ENCODE measurements around the gene ETV6.
"Not testable (repeated sequence)": the region's sequence is repeated elsewhere in the genome, so short reads cannot be mapped to it uniquely, and the experiment has no call there.

ETV6 gene

DNA sequence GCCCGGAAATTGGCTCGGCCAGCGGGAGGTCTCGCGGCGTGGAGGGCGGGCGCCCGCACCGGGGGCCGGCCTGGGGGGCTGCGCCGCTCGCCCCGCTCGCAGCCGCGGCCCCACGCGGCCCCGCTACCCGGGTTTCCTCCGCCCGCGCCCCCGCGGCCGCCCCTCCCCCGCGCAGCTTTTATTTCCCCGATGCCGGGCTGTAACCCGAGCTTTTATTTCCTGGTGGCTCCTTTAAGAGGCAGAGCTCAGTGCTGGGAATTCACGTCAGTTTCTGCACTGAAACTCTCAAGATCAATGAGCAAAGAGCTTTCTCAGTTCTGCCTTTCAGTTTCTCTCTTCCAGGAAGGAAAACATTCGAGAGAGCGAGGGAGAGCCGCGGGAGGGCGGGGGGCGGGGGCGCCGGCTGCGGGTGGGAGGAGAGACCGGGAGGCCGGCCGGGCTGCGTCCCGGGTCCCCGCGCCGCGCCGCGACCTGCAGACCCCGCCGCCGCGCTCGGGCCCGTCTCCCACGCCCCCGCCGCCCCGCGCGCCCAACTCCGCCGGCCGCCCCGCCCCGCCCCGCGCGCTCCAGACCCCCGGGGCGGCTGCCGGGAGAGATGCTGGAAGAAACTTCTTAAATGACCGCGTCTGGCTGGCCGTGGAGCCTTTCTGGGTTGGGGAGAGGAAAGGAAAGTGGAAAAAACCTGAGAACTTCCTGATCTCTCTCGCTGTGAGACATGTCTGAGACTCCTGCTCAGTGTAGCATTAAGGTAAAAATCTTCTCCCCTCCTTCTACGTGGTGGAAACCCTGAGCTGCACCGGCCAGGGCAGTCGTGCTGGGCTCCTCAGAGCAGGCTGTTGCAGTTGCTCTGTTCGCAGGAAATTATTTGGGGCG lies at the start of gene ETV6:
TSS of gene ETV6 (plus strand) at position 262 of the 873 bp plus-strand sequence. CDS start at position 716, 454 bp downstream.
- peak; percentile 80 for DNase-seq (ENCODE audit: low spot score)

DNA sequence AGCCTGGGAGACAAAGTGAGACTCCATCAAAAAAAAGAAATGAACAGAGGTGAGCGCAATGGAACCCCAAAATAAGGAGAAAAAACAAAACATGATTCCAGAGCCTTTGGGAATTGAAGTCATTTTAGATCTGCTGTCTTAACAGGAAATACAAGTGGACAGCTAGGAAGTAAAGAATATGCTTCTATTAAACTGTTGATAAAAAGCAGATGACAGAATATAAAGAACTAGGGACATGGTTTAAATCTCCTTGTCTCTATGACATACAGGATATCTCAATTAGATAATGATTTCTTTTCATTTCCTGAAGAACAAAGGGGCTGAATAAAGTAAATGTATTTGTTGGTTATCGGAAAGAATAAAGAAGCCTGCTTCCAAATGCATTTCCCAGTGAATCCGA lies 49.3 kb upstream of the ETV6 start:
- DNase-seq (ENCODE audit: low spot score) = no peak

DNA sequence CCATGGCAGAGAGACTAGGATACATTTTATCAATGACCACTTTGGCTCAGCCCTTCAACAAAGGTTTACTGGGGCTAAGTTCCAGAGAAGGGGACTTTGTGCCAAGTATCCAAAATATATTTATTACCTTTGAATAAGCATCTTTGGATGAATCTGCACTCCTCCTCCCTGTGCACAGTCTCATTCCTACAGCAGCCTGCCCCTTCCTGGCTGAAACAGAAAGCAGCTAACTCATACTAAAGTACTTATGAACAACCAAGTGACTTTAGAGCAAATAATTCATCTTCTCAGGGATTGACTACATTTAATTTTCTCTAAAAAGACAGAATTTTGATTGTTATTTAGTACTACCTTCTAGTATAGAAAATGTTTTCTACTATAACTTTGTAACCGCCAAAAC lies 47.8 kb upstream of the ETV6 start:
- no peak for DNase-seq (ENCODE audit: low spot score)

DNA sequence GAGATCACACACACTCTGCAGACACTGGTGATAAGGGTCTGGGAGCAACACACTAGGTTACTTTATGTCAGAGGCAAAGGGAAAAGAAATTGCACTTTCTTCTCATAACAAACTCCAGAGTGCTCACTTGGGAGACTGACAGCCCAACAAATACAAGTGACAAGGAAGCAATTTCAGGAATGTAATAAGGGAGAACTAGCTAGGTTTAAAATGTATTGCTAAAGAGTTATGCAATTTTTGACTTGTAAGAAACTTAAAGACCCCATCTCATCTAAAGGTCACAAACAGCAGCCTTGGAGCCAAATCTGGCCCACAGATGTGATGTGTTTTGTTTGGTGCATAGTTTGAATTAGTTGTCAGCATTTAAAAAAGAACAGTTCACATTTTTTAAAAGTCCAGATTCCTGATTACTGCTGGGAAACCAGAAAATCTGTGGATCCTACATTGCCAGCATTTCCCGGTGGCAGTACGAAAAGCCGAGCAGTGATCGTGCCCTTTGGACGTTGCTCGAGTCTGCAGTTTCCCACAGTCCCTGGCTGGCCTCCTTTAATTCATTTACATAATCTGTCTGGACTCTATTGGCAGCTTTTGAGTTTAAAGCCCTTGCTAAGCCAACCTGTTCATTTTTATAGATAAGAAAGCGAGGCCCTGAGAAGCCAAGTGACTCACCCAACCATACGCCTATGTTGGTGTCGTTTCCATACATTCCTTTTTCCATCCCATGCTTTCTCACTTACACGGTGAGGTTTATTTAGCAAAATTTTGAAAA lies 42.0 kb upstream of the ETV6 start:
- DNase-seq (ENCODE audit: low spot score) = peak; percentile 49

DNA sequence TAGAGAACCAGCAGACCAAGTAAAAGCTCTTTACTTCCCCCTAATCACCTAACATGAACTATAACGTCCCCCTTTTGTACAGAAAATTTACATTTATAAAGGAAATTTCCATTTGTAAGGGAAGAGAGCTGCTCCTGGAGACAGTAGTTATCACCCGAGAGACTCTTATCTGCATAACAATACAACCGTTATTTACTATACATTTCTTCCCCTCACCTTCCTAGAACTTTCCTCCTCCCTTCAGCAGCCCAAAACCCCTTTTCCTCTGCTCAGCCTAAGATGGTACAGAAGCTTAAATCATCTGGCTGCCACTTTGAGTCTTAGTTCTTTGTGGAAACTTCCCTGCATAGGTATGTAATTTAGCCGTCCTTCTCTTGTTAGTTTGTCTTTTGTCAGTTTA lies 40.4 kb upstream of the ETV6 start:
- DNase-seq (ENCODE audit: low spot score) = no peak

DNA sequence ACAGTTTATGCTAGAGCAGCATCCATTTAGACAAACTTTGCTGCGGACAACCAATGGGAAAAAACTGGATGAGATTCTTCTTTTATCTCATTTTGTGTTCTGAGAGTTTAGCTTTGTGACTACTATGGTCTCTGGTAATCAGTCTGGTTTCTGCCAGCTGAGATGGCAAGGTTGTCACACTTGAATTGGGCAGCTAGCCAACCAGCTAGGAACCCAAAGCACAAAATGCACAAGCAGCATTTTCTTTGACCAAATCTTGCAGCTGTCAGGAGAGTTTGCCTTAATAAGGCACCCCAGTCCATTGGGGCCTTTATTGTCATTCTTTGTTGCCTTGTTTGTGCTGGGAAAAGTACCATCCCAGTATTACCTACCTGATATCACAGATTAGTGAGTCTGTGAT lies 34.0 kb upstream of the ETV6 start:
- no peak for DNase-seq (ENCODE audit: low spot score)

DNA sequence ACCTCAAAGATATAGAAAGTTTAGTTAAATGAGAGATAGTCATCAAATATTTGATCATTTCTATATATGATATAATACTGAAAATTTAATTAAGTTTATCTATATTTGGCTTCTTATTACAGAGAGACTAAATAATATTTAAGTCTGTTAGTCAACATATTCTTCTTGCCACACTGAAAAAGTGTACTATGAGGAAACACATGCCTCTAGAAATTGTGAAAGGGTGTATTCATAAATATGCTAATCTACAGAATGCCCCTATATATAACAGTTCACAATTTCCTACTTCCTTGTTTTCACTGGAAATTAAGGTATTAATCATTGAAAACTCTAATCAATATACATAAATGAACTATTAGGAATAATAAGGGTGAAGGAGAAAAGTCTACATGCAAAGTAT lies 31.4 kb upstream of the ETV6 start:
- no peak for DNase-seq (ENCODE audit: low spot score)

DNA sequence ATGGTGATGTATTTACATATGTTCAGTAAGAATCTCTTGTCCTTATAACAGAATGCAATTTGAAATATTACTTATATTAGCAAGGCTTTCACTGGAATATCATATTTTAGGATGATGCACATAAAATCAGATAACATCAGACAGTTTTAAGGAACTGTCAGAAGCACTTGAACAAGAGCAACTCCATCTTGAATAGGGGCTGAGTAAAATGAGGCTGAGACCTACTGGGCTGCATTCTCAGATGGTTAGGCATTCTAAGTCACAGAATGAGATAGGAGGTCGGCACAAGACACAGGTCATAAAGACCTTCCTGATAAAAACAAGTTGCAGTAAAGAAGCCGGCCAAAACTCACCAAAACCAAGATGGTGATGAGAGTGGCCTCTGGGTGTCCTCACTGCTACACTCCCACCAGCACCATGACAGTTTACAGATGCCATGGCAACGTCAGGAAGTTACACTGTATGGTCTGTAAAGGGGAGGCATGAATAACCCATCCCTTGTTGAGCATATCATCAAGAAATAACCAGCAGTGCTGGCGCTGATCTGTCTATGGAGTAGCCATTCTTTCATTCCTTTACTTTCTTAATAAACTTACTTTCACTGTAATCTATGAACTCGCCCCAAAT lies 27.6 kb upstream of the ETV6 start:
- no peak for DNase-seq (ENCODE audit: low spot score)

DNA sequence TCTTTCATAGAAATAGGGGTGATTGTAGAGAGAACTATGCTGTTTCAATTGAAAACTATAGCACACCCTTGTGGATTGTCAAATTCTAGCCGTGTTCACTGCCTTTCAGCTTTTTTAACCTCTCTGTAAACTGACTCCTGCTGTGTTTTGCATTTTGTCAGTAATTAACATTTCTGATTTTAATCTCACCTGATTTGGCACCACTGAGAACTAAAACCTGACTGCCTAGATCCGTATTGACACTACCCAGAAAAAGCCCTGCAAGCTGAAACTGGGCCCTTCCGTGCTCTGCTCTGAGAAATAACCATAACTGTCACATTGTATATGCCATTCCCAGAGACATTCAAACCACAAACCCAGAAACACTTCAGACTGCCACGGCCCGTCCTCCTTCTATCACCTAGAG lies 26.6 kb upstream of the ETV6 start:
- no peak for DNase-seq (ENCODE audit: low spot score)

DNA sequence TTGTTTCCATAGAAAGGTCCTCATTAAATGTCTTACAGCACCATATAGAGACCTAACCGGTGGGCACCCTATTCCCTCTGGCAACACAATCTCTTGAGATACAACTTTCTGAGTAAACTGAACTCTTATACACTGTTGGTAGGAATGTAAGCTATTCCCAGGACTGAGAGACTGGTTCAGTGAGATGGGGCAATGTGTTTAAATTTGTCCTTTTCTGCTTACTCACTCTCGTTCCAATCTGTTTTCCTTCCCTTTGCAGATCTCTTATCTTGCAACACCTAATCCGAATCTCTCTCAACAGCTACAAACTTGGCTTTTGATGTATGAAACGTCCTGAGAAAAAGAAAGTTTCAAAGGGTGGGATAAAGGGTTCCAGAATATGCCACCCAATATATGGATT lies 26.1 kb upstream of the ETV6 start:
- no peak for DNase-seq (ENCODE audit: low spot score)

DNA sequence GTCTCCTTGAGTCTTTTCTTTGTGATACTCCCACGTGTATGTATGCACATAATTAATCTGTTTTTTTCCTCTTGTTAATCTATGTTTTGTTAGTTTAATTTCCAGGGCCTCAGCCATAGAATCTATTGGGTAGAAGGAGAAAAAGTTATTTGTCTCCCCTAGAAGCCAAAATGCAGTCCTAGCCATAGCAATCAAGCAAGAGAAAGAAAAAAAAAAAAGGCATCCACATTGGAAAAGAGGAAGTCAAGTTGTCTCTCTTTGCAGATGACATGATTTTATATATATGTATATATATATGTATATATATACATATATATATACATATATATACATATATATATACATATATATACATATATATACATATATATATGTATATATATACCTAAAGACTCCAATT lies 25.4 kb upstream of the ETV6 start:
- no peak for DNase-seq (ENCODE audit: low spot score)

DNA sequence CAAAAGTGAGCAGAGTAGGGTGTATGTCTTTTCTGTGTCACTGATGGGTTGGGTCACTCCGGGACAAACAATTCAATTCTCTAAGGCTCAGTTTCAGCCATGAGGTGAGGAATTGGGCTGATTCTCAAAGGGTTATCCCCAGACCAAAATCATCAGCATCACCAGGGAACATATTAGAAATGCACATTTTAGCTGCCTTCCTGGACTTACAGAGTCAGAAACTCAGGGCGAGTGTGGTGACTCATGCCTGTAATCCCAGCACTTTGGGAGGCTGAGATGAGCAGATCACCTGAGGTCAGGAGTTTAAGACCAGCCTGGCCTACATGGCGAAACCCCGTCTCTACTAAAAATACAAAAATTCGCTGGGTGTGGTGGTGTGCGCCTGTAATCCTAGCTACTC lies 21.8 kb upstream of the ETV6 start:
- not testable (repeated sequence) for DNase-seq (ENCODE audit: low spot score)

DNA sequence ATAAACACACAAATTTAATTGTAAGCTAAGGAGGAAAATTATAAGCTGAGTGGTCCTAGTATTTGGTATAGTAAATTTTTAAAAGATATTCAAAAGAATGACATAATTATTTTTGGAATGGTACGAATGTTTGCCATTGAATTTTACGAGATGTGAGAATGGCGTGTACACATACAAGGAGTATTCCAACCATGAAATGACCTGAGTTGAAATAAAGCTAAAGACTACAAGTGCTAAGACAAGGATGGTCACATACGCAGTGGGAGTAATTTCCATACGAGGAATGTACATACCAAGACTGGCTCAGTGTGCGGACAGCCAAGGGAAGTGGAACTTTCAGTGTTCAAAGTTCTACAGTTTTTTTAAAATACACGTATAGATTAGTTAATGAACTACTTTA lies 21.1 kb upstream of the ETV6 start:
- no peak for DNase-seq (ENCODE audit: low spot score)

DNA sequence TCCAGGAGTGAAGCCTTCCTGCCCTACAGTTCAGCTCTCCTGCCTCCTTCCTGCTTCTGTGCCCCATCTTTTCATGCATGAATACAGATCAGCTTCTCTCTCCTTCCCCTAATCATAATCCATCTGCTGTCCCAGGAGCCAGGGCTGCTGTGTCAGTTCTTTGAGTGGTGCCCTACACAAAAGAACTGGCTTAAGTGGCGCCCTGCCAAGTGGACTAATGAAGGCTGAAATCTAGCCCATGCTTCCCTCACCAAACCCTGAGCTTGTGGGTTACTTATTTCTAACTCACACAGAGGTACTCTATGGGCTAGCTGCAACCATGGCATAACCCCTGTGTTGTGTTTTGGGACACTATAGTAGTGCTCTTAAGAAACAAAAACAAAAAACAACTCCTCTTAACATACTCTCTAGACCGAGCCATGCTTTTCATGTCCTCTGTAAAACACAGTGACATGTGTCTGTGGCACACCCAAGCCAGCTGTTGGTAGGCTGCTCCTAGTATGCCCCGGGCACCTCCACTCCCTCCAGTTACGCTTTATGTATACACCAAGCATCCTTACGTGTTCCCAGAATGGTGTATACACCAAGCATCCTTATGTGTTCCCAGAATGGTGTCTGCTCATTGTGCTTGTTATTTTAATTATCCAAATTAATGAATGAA lies 19.3 kb upstream of the ETV6 start:
- DNase-seq (ENCODE audit: low spot score) = no peak

DNA sequence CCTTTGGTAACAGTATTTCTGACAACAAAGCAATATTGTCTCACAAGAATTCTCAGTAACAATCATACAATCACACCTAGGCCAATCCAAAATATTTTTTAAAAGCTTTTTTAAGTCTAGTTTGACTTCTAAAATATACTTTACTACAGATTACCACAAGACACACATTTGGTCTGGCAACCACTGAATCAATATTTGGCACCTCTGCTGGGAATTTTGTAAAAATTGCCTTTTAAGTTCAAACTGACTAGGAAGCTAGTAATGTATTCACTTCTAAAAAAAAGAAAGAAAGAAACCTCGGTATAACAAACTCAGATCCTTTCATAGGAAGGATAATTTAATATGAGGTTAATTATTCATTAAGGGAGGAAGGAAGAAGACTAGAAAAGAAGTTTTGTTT lies 18.2 kb upstream of the ETV6 start:
- no peak for DNase-seq (ENCODE audit: low spot score)

DNA sequence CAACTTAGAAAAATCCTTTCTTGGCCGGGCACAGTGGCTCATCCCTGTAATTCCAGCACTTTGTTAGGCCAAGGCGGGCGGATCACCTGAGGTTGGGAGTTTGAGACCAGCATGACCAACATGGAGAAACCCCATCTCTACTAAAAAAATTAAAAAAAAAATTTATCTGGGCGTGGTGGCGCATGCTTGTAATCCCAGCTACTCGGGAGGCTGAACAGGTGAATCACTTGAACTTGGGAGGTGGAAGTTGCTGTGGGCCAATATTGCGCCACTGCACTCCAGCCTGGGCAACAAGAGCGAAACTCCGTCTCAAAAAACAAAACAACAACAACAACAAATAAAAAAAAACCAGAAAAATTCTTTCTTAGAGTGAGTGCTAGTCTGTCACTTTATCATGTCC lies 17.6 kb upstream of the ETV6 start:
- DNase-seq (ENCODE audit: low spot score) = not testable (repeated sequence)

DNA sequence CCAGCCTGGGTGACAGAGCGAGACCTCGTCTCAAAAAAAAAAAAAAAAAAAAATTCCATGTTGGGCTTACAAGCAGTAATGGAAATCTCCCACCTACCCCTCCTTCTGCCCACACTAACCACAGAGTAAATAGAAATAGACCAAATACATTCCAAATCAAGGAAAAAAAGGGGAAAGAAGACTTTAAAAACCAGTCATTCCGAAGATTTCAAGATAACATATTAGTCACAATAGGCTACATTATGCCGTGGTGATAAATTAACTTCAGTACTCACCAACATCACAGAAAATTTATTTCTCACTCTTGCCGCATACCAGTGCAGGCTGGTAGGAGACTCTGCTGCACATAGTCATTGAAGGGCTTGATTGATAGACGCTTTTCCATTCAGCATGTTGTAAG lies 15.5 kb upstream of the ETV6 start:
- peak; percentile 40 for DNase-seq (ENCODE audit: low spot score)

DNA sequence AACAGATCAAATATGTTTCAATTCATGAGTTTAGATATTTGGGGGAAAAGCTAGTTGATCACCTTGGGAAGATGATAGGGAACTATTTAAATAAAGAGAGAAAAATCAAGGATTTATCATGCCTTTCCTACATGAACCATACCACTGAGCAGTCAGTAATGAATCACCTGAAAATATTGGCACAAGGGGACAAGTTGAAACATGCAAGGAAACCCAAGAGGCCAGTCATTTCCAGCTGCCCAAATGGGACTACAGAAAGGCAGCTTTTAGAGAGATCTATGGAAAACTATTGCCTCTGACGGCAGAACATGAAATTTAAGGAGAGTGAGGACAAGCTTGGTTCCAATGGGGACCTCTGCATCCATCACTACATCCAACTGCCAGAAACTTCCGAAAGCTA lies 14.1 kb upstream of the ETV6 start:
- no peak for DNase-seq (ENCODE audit: low spot score)

DNA sequence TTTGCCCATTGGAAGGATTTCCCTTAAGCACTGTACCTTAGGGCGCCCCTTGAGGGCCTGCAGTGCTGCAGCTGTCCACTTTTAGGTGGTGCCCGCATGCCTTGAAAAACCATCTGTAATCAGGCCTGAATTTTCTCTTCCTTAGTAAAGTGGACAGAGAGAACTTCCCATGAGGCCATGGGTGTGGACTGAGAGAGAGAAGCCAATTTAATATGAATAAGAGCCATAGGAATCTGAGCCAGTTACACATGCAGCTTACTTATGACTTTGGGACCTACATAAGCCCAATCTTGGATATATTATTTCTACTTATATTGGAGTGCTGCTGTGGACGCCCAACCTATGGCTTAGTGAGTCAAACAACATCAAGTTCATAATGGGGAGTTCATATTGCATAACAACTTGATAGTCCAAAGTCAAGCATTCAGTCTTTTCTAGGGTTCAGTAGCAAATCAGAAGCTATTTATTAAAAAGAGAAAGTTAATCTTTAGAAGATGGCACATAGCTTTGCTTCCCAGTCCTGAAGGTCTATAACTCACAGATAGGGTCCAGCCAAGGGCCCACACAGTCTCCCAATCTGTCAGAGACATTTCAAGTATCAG lies 11.1 kb upstream of the ETV6 start:
- DNase-seq (ENCODE audit: low spot score) = peak; percentile 22

DNA sequence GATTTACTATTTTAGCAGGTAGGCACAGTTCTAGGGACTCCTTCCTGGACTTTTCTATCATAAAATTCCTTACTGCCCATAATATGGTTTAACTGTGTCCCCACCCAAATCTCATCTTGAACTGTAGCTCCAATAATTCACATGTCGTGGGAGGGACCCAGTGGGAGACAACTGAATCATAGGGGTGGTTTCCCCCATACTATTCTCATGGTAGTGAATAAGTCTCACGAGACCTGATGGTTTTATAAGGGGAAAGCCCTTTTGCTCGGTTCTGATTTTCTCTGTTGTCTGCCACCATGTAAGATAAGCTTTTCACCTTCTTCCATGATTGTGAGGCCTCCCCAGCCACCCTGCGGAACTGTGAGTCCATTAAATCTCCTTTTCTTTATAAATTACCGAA lies 10.0 kb upstream of the ETV6 start:
- no peak for DNase-seq (ENCODE audit: low spot score)

DNA sequence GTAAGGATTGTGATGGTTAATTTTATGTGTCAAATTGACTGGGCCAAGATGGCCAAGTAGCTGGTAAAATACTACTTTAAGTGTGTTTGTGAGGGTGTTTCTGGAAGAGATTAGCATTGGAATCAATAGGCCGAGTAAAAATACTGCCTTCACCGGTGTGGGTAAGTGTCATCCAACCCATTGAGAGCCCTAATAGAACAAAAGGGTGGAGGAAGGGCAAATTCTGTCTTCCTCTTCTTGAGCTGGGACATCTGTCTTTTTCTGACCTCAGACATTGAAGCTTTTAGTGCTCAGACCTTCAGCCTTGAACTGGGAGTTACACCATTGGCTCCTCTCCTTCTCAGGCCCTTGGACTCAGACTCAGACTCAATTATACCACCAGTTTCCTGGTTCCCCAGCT lies 8.0 kb upstream of the ETV6 start:
- DNase-seq (ENCODE audit: low spot score) = no peak

DNA sequence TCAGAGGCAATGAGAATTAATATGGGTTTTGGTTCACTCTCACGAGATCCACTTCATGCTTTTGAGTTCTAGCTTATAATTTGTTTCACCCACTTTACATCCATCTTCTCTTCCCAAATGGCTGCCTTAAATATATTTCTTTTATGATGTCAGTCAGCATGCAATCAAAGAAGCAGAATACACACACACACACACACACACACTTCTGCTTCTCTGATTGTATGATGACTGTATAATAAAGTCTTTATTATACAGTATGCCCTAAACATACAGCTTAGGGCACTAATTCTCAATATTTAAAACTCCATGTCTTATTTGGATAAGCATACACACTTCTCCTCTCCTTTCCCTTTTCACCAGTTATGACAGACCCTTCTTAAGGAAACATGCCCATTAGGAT lies 6.7 kb upstream of the ETV6 start:
- no peak for DNase-seq (ENCODE audit: low spot score)

Measured in GM03348 (cell line).